ENCODE results near the gene LRP5. TPM values are rescaled to one million over a fixed set of nuclear protein-coding genes. Genes with fewer than 3 reads are reported as not detected.

Gene LRP5
- 15.1 TPM for polyA plus RNA-seq (2013)

DNA sequence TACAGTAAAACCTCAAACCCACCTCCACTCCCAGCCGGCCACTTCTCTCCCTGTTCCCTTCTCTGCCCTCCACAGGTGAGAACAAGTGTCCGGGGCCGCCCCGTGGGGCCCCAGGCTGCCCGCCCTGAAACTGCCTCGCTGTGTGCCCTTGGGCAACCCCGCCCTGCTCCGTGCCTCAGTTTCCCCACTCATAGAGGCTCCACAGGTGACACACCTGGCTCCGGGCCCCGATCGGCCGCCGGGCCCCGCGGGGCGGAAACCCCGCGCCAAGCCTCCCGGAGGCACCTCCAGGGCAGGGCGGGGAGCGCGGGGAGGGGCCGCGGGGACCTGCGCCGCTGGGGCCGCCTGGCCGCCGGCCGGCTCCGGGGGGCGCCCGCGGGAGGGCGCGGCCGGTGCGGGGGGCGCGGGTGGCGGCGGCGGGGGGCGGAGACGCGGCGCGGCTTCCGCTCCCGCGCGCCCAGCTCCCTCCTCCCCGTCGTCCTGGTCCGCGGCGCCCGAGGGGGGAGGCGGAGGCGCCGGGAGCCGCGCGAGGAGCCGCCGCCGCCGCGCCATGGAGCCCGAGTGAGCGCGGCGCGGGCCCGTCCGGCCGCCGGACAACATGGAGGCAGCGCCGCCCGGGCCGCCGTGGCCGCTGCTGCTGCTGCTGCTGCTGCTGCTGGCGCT, at the start of gene LRP5:
Gene LRP5 (plus strand): TSS at position 475 of the 663 bp plus-strand sequence. CDS start 124 bp downstream, at position 599.
- CTCF ChIA-PET: interaction anchor here (0.9 to 1.4 kb wide), 2 partner anchors 34 to 52 kb away, joined by 3 read pairs; no protein-coding TSS in a partner anchor
- peak within 1 kb of the TSS; percentile 50 to 84 (median 79) for H3K4me3 ChIP-seq (ENCODE audit: control insufficient read depth in 1 of 7, extremely low read depth in 1 of 7, insufficient read depth in 4 of 7, low read depth in 2 of 7, low read length in 6 of 7)
- H3K9me3 ChIP-seq (ENCODE audit: control extremely low read depth in 1 of 5, control insufficient read depth in 4 of 5, insufficient read depth in 2 of 5, low read depth in 1 of 5, low read length in 4 of 5): no peaks in the 10 kb centered on the region
- POLR2A ChIA-PET: interaction anchor here (0.7 kb wide), 1 partner anchor 17 kb away, joined by 3 read pairs; no protein-coding TSS in a partner anchor
- no peaks in the 10 kb centered on the region for H3K27me3 ChIP-seq (replicated peaks in 2 of 5; ENCODE audit: control insufficient read depth in 4 of 5, insufficient read depth in 5 of 5, low read length in 4 of 5)
- peak within 1 kb of the TSS in 1 of 2 experiments; percentile 49 for H3K27ac ChIP-seq (ENCODE audit: insufficient read depth in 1 of 2, low read depth in 1 of 2, low read length in 2 of 2, poor library complexity in 1 of 2, severe bottlenecking in 2 of 2)
- DNase-seq: peak in 2 of 3 donors; percentile 45 to 59
- H3K36me3 ChIP-seq (ENCODE audit: control insufficient read depth in 4 of 4, insufficient read depth in 4 of 4, low read length in 3 of 4): no peaks in the 10 kb centered on the region
- WGBS (ENCODE audit: insufficient coverage): 6% methylated on average over 48 of the region's 85 CpGs
- H3K4me1 ChIP-seq (ENCODE audit: control extremely low read depth in 1 of 4, control insufficient read depth in 4 of 4, insufficient read depth in 4 of 4, low read length in 3 of 4): peaks cover 8 to 61% (median 43%) of the 10 kb centered on the region in 4 experiments

DNA sequence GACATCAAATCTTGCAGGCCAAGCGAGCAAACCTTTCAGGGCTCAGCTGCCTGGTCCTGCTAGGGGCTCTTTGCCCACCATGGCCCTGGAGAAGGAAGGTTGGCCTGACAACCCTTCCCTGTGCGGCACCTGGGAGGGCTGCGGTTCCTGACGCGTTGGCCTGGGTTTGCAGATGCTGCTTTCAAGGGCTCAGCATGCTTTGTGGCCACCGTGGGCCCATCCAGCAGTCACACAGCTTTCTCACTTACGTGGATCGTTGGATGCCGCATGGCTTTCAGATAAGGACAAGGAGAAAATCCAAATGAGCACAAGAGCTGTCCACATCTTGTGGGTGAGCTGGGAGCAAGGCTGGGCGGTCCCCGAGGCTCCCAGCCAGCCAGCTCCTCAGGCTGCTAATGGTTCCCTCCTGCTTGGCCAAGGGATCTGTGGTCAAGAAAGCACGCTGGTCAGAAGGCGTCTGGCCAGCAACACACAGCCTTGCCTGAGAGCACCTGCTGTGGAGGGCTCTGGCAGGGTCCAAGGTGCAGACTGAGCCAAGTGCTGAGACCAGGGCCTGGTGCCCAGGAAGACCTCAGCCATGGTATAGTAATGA, 48.9 kb upstream of the LRP5 start:
- CTCF ChIA-PET: interaction anchor here (0.6 to 10.0 kb wide), 2 partner anchors 35 to 160 kb away, joined by 3 to 188 read pairs; no protein-coding TSS in a partner anchor
- H3K4me1 ChIP-seq (ENCODE audit: control extremely low read depth in 1 of 4, control insufficient read depth in 4 of 4, insufficient read depth in 4 of 4, low read length in 3 of 4): no peaks in the 10 kb centered on the region
- H3K27ac ChIP-seq (ENCODE audit: insufficient read depth in 1 of 2, low read depth in 1 of 2, low read length in 2 of 2, poor library complexity in 1 of 2, severe bottlenecking in 2 of 2): no peak overlapping the region
- H3K27me3 ChIP-seq (replicated peaks in 2 of 5; ENCODE audit: control insufficient read depth in 4 of 5, insufficient read depth in 5 of 5, low read length in 4 of 5): no peaks in the 10 kb centered on the region
- WGBS (ENCODE audit: insufficient coverage): 95% methylated on average over 12 of the region's 13 CpGs
- DNase-seq: no peak
- H3K4me3 ChIP-seq (ENCODE audit: control insufficient read depth in 1 of 7, extremely low read depth in 1 of 7, insufficient read depth in 4 of 7, low read depth in 2 of 7, low read length in 6 of 7): no peak overlapping the region
- POLR2A ChIA-PET: no interaction called here
- no peaks in the 10 kb centered on the region for H3K9me3 ChIP-seq (ENCODE audit: control extremely low read depth in 1 of 5, control insufficient read depth in 4 of 5, insufficient read depth in 2 of 5, low read depth in 1 of 5, low read length in 4 of 5)
- peaks cover 2 to 60% (median 37%) of the 10 kb centered on the region in 4 experiments for H3K36me3 ChIP-seq (ENCODE audit: control insufficient read depth in 4 of 4, insufficient read depth in 4 of 4, low read length in 3 of 4)

DNA sequence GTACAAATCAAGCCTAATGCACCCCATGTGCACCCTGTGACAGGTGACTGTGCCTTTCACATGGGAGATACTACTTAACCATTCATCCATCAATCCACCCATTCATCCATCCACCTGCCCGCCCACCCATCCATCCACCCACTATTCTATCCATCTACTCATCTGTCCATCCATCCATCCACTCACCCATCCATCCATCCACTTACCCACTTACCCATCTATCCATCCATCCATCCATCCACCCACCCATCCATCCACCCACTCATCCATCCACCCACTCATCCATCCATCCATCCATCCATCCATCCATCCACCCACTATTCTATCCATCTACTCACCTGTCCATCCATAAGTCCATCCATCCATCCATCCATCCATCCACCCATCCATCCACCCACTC, 48.1 kb upstream of the LRP5 start:
- ChIA-PET POLR2A (no interaction called here), CTCF (interaction anchor here (10.0 kb wide), 1 partner anchor 34 kb away, joined by 188 read pairs; no protein-coding TSS in a partner anchor)
- no CpG with 5 or more reads among the region's 1 CpG for WGBS (ENCODE audit: insufficient coverage)
- Histone ChIP-seq H3K36me3 (ENCODE audit: control insufficient read depth in 4 of 4, insufficient read depth in 4 of 4, low read length in 3 of 4) (peaks cover 2 to 60% (median 37%) of the 10 kb centered on the region in 4 experiments), H3K9me3 (ENCODE audit: control extremely low read depth in 1 of 5, control insufficient read depth in 4 of 5, insufficient read depth in 2 of 5, low read depth in 1 of 5, low read length in 4 of 5) (no peaks in the 10 kb centered on the region), H3K27ac (ENCODE audit: insufficient read depth in 1 of 2, low read depth in 1 of 2, low read length in 2 of 2, poor library complexity in 1 of 2, severe bottlenecking in 2 of 2) (no peak overlapping the region), H3K4me3 (ENCODE audit: control insufficient read depth in 1 of 7, extremely low read depth in 1 of 7, insufficient read depth in 4 of 7, low read depth in 2 of 7, low read length in 6 of 7) (no peak overlapping the region), H3K4me1 (ENCODE audit: control extremely low read depth in 1 of 4, control insufficient read depth in 4 of 4, insufficient read depth in 4 of 4, low read length in 3 of 4) (no peaks in the 10 kb centered on the region), H3K27me3 (replicated peaks in 2 of 5; ENCODE audit: control insufficient read depth in 4 of 5, insufficient read depth in 5 of 5, low read length in 4 of 5) (no peaks in the 10 kb centered on the region)
- DNase-seq: no peak

DNA sequence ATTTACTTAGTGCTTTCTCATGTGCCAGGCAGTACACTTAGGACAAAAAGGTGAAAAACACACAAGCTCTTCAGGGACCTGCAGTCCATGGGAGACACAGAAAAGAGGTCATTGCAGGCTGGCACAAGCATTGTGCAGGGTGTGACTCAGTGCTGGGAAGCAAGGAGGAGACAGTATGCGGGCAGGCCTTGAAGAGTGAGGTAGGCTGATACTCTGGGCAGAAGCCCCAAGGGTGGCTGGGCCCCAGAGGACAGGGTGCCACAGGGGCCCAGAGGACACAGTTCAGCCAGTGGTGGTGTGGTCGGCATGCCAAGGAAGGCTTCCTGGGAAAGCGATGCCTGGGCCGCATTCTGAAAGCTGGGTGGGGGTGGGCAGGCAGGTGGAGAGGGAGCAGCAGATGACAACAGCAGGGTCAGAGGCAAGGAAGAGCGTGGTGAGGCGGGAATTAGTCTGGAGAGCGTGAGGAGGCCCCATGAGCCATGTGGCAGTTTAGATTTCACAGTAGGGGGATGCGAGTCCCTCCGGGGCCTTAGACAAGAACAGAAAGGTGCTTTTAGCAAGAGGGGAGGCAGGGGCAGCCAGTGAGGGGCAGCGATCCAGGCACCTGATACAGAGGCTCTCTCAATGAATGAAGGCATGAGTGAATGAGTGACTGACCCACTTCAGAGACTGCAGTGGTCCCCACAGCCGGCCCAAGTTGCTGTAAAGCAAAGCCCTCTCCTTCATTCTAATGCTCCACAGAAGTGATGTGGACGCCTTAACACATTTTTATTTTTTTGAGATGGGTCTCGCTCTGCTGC, 47.5 kb upstream of the LRP5 start:
- 89% methylated on average over 11 of the region's 13 CpGs for WGBS (ENCODE audit: insufficient coverage)
- ChIA-PET POLR2A (no interaction called here), CTCF (interaction anchor here (3.6 to 10.0 kb wide), 3 partner anchors 8 to 33 kb away, joined by 18 to 188 read pairs (median 34); no protein-coding TSS in a partner anchor)

DNA sequence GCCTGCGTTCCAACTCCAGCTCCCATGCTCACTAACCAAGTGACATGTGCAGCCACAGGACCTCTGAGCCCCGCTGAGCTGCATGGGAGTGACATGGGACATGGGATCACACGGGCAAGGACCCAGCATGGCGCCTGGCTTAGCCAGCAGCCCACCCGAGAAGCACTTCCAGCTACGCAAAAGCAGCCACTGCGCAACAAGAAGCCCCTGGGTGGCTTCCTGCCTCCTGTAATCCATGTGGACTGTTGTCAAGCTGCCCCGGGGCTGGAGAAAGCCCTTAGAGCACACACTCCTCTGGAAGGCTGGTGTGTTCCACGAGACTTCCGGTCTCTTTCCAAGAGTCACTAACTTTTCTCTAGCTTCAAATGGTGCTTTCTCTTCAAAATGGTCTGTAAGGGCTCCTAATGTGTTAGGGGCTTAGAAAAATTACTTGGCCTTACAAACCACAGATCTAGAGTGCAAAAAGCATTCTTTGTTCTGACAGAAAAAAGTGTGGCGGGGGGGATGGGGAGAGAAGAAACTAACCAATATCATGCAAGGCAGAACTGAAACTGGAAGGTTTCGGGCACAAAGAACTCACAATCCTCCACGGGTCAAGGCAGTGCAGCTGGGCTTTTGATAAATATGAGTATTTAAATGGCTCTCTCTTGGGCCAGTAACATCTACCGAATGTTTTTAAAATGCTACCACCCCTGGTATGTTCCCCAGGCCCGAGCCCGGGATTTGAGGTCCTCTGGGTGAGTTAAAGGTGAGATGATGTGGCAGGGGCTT, 46.1 kb upstream of the LRP5 start:
- Histone ChIP-seq H3K4me1 (ENCODE audit: control extremely low read depth in 1 of 4, control insufficient read depth in 4 of 4, insufficient read depth in 4 of 4, low read length in 3 of 4) (peaks cover 4 to 10% (median 9%) of the 10 kb centered on the region in 4 experiments), H3K27ac (ENCODE audit: insufficient read depth in 1 of 2, low read depth in 1 of 2, low read length in 2 of 2, poor library complexity in 1 of 2, severe bottlenecking in 2 of 2) (no peak overlapping the region), H3K27me3 (replicated peaks in 2 of 5; ENCODE audit: control insufficient read depth in 4 of 5, insufficient read depth in 5 of 5, low read length in 4 of 5) (no peaks in the 10 kb centered on the region), H3K4me3 (ENCODE audit: control insufficient read depth in 1 of 7, extremely low read depth in 1 of 7, insufficient read depth in 4 of 7, low read depth in 2 of 7, low read length in 6 of 7) (no peak overlapping the region), H3K36me3 (ENCODE audit: control insufficient read depth in 4 of 4, insufficient read depth in 4 of 4, low read length in 3 of 4) (peaks cover 2 to 55% (median 35%) of the 10 kb centered on the region in 4 experiments), H3K9me3 (ENCODE audit: control extremely low read depth in 1 of 5, control insufficient read depth in 4 of 5, insufficient read depth in 2 of 5, low read depth in 1 of 5, low read length in 4 of 5) (no peaks in the 10 kb centered on the region)
- 90% methylated on average over 14 of the region's 16 CpGs for WGBS (ENCODE audit: insufficient coverage)
- ChIA-PET CTCF (interaction anchor here (0.6 to 3.7 kb wide), 4 partner anchors 9 to 36 kb away, joined by 3 to 34 read pairs (median 10); no protein-coding TSS in a partner anchor), POLR2A (no interaction called here)
- no peak for DNase-seq

More for the DNA sequence above, 47.5 kb upstream of the LRP5 start:
- H3K27me3 ChIP-seq (replicated peaks in 2 of 5; ENCODE audit: control insufficient read depth in 4 of 5, insufficient read depth in 5 of 5, low read length in 4 of 5): no peaks in the 10 kb centered on the region
- no peak overlapping the region for H3K4me3 ChIP-seq (ENCODE audit: control insufficient read depth in 1 of 7, extremely low read depth in 1 of 7, insufficient read depth in 4 of 7, low read depth in 2 of 7, low read length in 6 of 7)
- H3K9me3 ChIP-seq (ENCODE audit: control extremely low read depth in 1 of 5, control insufficient read depth in 4 of 5, insufficient read depth in 2 of 5, low read depth in 1 of 5, low read length in 4 of 5): no peaks in the 10 kb centered on the region
- no peak for DNase-seq
- H3K4me1 ChIP-seq (ENCODE audit: control extremely low read depth in 1 of 4, control insufficient read depth in 4 of 4, insufficient read depth in 4 of 4, low read length in 3 of 4): no peaks in the 10 kb centered on the region
- H3K36me3 ChIP-seq (ENCODE audit: control insufficient read depth in 4 of 4, insufficient read depth in 4 of 4, low read length in 3 of 4): peaks cover 2 to 60% (median 37%) of the 10 kb centered on the region in 4 experiments
- H3K27ac ChIP-seq (ENCODE audit: insufficient read depth in 1 of 2, low read depth in 1 of 2, low read length in 2 of 2, poor library complexity in 1 of 2, severe bottlenecking in 2 of 2): no peak overlapping the region
